HG03520 (cell line): ENCODE results near the gene FAM237A.
A peak's percentile ranks its signal among the peaks of the same experiment; 100 is the strongest.

ENCODE experiments used
- ATAC-seq: cut with Tn5 transposase; IDR thresholded peaks from one replicate; pipeline ENCODE4 v1.9.1; 2021; ENCODE audit warnings: mild to moderate bottlenecking, moderate library complexity; ENCODE audit not compliant: unreplicated experiment

Gene FAM237A

GRCh38 chr2:206688453-206688852 is 46.2 kb downstream of the FAM237A start:
- ATAC-seq, result no peak

- ATAC-seq, result no peak
Observed at GRCh38 chr2:206688990-206689389, 46.7 kb downstream of the FAM237A start.

DNA sequence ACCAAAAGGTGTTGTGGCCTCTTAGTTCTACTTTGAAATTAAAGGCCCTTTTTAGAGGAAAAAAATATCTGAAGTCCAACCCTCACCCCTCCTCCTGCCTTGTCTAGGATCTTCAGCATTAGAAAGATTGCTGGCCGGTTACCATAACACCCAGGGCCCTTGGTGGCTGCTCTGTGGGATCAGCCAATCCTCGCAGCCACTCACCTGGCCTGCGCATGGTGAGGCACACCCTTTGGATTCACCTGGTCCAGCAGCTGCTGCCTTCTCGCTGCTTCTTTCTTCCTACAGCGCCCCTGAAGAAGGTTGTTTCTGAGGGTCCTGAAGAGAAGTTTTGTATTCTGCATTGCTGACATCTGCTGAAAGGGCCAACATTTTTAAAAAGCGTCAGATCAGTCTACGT is 50.7 kb downstream of the FAM237A start:
- ATAC-seq, result no peak

DNA sequence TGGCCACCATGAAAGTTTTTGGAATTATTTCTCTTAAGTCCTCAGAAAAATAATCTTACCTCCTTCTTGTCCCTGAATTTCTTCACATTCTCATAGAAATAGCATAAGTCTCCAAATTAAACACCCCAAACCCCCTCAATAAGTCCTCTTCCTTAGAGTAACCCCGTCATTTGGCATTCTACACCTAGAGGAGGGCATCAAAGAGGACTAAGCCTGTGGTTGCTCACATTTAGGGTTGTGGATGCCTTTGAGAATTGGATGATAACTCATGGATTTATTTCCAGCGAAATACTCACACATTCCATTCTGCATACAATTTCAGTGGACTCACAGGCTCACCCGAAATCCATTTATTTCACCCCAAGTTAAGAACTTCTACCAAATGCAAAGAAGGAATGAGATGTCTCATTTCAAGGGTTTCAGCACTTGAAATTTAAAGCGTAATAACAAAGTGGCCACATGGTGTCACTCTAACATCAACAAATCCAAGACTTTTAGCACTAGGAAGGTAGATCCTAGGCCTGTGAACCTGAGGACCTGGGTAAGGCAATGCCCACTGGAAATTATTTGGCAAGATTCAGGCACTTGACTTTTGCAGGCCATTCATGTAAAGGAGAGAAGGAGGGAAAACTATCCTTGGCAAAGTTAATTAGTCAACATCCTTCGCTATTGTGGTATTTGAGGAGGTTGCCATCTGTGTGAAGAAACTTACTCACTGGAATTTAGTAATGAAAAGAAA is 51.3 kb downstream of the FAM237A start:
- peak; percentile 70 for ATAC-seq

DNA sequence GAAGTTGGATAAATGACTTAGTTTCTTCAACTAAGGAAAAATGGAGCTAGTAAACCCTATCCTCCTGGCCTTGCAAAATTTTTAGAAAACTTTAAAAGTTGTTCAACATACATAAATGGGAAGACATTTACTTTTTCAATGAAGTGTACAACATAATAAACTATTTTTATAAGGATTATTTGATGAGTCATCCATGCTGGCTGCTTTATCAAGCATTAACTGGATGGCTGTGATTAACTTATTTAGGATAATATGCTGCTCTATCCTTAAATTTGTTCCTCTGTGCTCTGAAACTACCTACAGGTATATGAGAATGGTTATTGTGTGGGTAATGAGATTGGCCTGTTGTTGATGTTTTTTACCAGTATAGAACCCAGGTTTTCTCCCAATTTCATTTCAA is 54.6 kb downstream of the FAM237A start:
- no peak for ATAC-seq

DNA sequence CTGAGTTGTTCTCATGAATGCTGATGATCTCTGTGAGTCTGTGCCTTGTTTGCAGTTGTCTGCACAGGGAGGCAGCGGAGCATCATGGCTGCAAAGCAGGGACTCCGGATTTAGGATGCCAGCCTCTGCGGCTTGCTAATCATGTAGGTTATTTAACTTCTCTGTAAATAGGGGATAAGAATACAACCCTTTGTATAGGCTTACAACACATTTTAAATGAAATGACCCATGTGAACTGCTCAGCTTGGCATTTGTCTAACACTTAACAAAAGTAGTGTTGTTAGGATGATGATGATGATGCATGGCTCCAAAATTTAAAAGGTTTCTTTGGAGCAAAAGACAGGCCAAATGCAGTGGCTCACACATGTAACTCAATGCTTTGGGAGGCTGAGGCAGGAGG is 56.5 kb downstream of the FAM237A start:
- no peak for ATAC-seq
